SK-N-SH (cell line): ENCODE data around the gene ERGIC2.

Source experiments
- EP300 ChIP-seq, 2 experiments: IDR thresholded peaks; 2 replicates each; pipeline versions ENCODE4 v1.4.0 to v1.6.1; 2012; ENCODE audit warnings: borderline replicate concordance in 1 of 2, low read depth in 1 of 2, low read length in 1 of 2
- EZH2phosphoT487 ChIP-seq: fragments of 200-600 bp; sonication (generic); IDR thresholded peaks from 2 replicates; pipeline ENCODE4 v1.6.1; 2017; ENCODE audit warnings: low read depth, mixed run types, mild to moderate bottlenecking, antibody characterized with exemption, moderate library complexity, borderline replicate concordance
- JUND ChIP-seq: IDR thresholded peaks from 2 replicates; pipeline ENCODE4 v1.4.0; 2012
- POLR2AphosphoS5 ChIP-seq: IDR thresholded peaks from 2 replicates; pipeline ENCODE4 v1.6.1; 2012; ENCODE audit warnings: low read depth, low read length
- RFX5 ChIP-seq: IDR thresholded peaks from 2 replicates; pipeline ENCODE4 v1.6.1; 2012; ENCODE audit warnings: mild to moderate bottlenecking, improper control_type of control experiment, low read length
- SIN3A ChIP-seq: IDR thresholded peaks from 2 replicates; pipeline ENCODE4 v1.6.1; 2012; ENCODE audit warnings: low read depth, mild to moderate bottlenecking, low read length, moderate library complexity, borderline replicate concordance
- TCF12 ChIP-seq: IDR thresholded peaks from 2 replicates; pipeline ENCODE4 v1.4.0; 2012
- TEAD4 ChIP-seq: IDR thresholded peaks from 2 replicates; pipeline ENCODE4 v1.4.0; 2012; ENCODE audit warnings: mild to moderate bottlenecking, borderline replicate concordance; ENCODE audit not compliant: insufficient read depth
- TF ChIP-seq, protein P1 (sequence below): fragments of 200-600 bp; sonication (generic); IDR thresholded peaks from 2 replicates; pipeline ENCODE4 v1.6.1; 2017; ENCODE audit warnings: antibody characterized with exemption, mild to moderate bottlenecking, moderate library complexity
- TF ChIP-seq, protein P2 (sequence below): IDR thresholded peaks from 2 replicates; pipeline ENCODE4 v1.4.0; 2012; ENCODE audit warnings: low read depth
- TF ChIP-seq, protein P3 (sequence below): IDR thresholded peaks from 2 replicates; pipeline ENCODE4; 2012

DNA sequence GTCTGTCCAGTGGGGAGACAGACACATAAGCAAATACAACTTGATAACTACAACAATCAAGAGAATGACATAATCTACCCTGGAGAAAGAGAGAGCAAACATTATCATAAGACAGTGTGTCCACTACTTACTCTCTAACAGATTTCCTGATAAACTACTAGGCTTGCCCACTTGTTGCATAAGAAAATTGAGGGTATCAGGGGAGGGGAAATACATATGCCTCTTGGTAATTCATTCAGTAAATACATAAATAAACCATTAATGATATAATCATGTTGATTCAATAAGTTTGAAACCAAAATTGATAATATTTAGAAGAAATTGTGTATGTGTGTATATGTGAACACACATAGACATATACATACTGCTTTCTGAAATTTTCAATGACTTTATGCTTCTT is 76.6 kb downstream of the ERGIC2 start:
- no peak for TF ChIP-seq SIN3A
- TF ChIP-seq, protein P1, sequence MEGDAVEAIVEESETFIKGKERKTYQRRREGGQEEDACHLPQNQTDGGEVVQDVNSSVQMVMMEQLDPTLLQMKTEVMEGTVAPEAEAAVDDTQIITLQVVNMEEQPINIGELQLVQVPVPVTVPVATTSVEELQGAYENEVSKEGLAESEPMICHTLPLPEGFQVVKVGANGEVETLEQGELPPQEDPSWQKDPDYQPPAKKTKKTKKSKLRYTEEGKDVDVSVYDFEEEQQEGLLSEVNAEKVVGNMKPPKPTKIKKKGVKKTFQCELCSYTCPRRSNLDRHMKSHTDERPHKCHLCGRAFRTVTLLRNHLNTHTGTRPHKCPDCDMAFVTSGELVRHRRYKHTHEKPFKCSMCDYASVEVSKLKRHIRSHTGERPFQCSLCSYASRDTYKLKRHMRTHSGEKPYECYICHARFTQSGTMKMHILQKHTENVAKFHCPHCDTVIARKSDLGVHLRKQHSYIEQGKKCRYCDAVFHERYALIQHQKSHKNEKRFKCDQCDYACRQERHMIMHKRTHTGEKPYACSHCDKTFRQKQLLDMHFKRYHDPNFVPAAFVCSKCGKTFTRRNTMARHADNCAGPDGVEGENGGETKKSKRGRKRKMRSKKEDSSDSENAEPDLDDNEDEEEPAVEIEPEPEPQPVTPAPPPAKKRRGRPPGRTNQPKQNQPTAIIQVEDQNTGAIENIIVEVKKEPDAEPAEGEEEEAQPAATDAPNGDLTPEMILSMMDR = no peak
- TF ChIP-seq RFX5 = no peak
- TF ChIP-seq JUND = no peak
- TF ChIP-seq POLR2AphosphoS5 = no peak
- no peak for TF ChIP-seq TCF12
- TF ChIP-seq, protein P2, sequence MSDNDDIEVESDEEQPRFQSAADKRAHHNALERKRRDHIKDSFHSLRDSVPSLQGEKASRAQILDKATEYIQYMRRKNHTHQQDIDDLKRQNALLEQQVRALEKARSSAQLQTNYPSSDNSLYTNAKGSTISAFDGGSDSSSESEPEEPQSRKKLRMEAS = no peak
- TF ChIP-seq TEAD4 = no peak
- no peak for TF ChIP-seq EP300 (IDR thresholded peaks at IDR 0.05; ENCODE audit: borderline replicate concordance in 1 of 2, low read depth in 1 of 2, low read length in 1 of 2)
- TF ChIP-seq, protein P3, sequence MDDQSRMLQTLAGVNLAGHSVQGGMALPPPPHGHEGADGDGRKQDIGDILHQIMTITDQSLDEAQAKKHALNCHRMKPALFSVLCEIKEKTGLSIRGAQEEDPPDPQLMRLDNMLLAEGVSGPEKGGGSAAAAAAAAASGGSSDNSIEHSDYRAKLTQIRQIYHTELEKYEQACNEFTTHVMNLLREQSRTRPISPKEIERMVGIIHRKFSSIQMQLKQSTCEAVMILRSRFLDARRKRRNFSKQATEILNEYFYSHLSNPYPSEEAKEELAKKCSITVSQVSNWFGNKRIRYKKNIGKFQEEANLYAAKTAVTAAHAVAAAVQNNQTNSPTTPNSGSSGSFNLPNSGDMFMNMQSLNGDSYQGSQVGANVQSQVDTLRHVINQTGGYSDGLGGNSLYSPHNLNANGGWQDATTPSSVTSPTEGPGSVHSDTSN = no peak
- TF ChIP-seq EZH2phosphoT487 = no peak
